ENCODE measurements around the gene AGRN. TPM values are rescaled to one million over a fixed set of nuclear protein-coding genes. Genes with fewer than 3 reads are reported as not detected.
"Not testable (repeated sequence)": the region's sequence is repeated elsewhere in the genome, so short reads cannot be mapped to it uniquely, and the experiment has no call there.

The AGRN gene
- total RNA-seq, 3 donors from 2014 or later (not counting 1 experiment from before 2014, with no cell fraction given): 4.1 to 5.0 (median 4.6) TPM

DNA sequence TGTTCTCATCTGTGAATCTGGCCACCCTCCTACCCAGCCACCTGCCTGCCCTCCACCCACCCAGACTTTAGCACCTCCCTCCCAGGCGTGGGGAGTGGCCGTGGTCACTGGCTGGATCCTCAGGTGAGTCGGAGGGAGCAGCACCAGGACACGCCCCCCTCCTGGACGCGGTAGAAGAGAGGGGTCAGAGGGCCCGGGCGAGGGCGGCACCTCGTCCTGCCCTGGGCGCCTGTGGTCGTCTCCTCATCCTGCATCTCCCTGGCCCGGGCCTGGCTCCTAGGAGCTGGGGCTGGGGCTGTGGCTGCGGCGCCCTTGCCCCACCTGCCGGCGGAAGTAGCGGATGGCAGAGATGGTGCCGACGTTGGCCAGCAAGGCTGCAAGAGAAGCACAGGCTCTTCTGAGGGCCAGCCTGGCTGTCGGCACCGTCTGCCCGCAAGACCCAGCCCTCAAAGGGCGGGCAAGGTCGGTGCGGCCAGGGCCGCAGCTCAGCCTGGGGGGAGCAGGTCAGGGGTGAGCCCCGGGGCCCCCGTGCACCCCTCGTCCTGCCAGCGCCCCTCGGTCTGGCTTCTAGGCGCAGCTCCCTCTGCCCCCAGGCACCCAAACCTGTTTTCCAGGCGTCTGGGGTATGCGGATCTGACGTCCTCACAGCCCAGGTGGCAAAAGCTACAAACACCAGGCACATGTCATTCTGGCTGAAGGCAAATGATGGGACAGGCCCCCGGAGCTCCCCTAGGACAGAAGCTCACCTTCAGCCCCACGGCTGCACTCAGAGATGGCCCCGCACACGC, 43.8 kb upstream of the AGRN start:
- intact Hi-C loops (cut with micrococcal nuclease): loop anchor here (1.0 kb wide), 1 partner anchor 72 kb away; no protein-coding TSS in a partner anchor
- peak; percentile 61 to 83 for DNase-seq
- 2% methylated on average over 39 of the region's 40 CpGs for WGBS (ENCODE audit: insufficient coverage)
- peaks cover 8% of the 10 kb centered on the region for H3K27me3 ChIP-seq (ENCODE audit: control insufficient read depth, insufficient read depth, low read length)
- H3K36me3 ChIP-seq (ENCODE audit: control insufficient read depth, insufficient read depth, low read length): no peaks in the 10 kb centered on the region
- Mint-ChIP-seq H3K27ac (peak overlapping the region in 1 of 2 donors; percentile 68), H3K27me3 (ENCODE audit: low read depth in 2 of 2) (peaks cover 0 to 12% of the 10 kb centered on the region in 2 donors), H3K36me3 (no peaks in the 10 kb centered on the region), H3K4me3 (peak overlapping the region; percentile 29), H3K4me1 (peaks cover 0 to 8% of the 10 kb centered on the region in 2 donors), H3K9me3 (no peaks in the 10 kb centered on the region)
- ATAC-seq: peak; percentile 63 to 97 (median 88)
- H3K4me3 ChIP-seq (ENCODE audit: low read length): peak overlapping the region; percentile 3
- peak; percentile 50 for TF ChIP-seq CTCF (IDR thresholded peaks at IDR 0.05)
- no peaks in the 10 kb centered on the region for H3K9me3 ChIP-seq (ENCODE audit: control insufficient read depth, insufficient read depth, low read length)
- H3K4me1 ChIP-seq (ENCODE audit: control insufficient read depth, insufficient read depth, low read length): peaks cover 12% of the 10 kb centered on the region
- H3K27ac ChIP-seq (ENCODE audit: low read length): no peak overlapping the region

DNA sequence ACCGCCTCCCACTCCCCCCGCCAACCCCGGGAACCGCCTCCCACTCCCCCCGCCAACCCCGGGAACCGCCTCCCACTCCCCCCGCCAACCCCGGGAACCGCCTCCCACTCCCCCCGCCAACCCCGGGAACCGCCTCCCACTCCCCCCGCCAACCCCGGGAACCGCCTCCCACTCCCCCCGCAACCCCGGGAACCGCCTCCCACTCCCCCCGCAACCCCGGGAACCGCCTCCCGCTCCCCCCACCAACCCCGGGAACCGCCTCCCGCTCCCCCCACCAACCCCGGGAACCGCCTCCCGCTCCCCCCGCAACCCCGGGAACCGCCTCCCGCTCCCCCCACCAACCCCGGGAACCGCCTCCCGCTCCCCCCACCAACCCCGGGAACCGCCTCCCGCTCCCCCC, 43.1 kb upstream of the AGRN start:
- H3K27me3 ChIP-seq (ENCODE audit: control insufficient read depth, insufficient read depth, low read length); H3K9me3 Mint-ChIP-seq: not testable (repeated sequence)
- no CpG with 5 or more reads among the region's 39 CpGs for WGBS (ENCODE audit: insufficient coverage)

GRCh38 chr1:978069-978834, 41.7 kb upstream of the AGRN start:
- Histone ChIP-seq H3K4me3 (ENCODE audit: low read length) (no peak overlapping the region), H3K4me1 (ENCODE audit: control insufficient read depth, insufficient read depth, low read length) (peaks cover 12% of the 10 kb centered on the region), H3K9me3 (ENCODE audit: control insufficient read depth, insufficient read depth, low read length) (no peaks in the 10 kb centered on the region), H3K27me3 (ENCODE audit: control insufficient read depth, insufficient read depth, low read length) (no peaks in the 10 kb centered on the region), H3K36me3 (ENCODE audit: control insufficient read depth, insufficient read depth, low read length) (no peaks in the 10 kb centered on the region), H3K27ac (ENCODE audit: low read length) (no peak overlapping the region)
- Mint-ChIP-seq H3K36me3 (no peaks in the 10 kb centered on the region), H3K27me3 (ENCODE audit: low read depth in 2 of 2) (peaks cover 0 to 15% of the 10 kb centered on the region in 2 donors), H3K27ac (peak overlapping the region in 1 of 2 donors; percentile 60), H3K4me3 (peak overlapping the region; percentile 4), H3K4me1 (peaks cover 0 to 8% of the 10 kb centered on the region in 2 donors), H3K9me3 (no peaks in the 10 kb centered on the region)
- DNase-seq (no peak), ATAC-seq (no peak)
- intact Hi-C loops (cut with micrococcal nuclease): no loop called here
- WGBS (ENCODE audit: insufficient coverage): 92% methylated on average over 44 of the region's 44 CpGs
- TF ChIP-seq CTCF (IDR thresholded peaks at IDR 0.05): no peak

More for the DNA sequence above, 43.1 kb upstream of the AGRN start:
- peaks cover 0 to 12% of the 10 kb centered on the region in 2 donors for H3K27me3 Mint-ChIP-seq (ENCODE audit: low read depth in 2 of 2)
- intact Hi-C loops (cut with micrococcal nuclease): loop anchor here (1.0 kb wide), 1 partner anchor 72 kb away; no protein-coding TSS in a partner anchor
- H3K9me3 ChIP-seq (ENCODE audit: control insufficient read depth, insufficient read depth, low read length); H3K36me3 Mint-ChIP-seq; DNase-seq; H3K4me3 ChIP-seq (ENCODE audit: low read length); H3K27ac Mint-ChIP-seq; H3K36me3 ChIP-seq (ENCODE audit: control insufficient read depth, insufficient read depth, low read length); H3K4me1 Mint-ChIP-seq; ATAC-seq; H3K4me3 Mint-ChIP-seq; H3K27ac ChIP-seq (ENCODE audit: low read length): not testable (repeated sequence)
- H3K4me1 ChIP-seq (ENCODE audit: control insufficient read depth, insufficient read depth, low read length): peaks cover 12% of the 10 kb centered on the region
